GM18867 (cell line): ENCODE results near the gene COLEC11.
"Not testable (repeated sequence)": the region's sequence is repeated elsewhere in the genome, so short reads cannot be mapped to it uniquely, and the experiment has no call there.

Source experiments
- ATAC-seq: cut with Tn5 transposase; IDR thresholded peaks from one replicate; pipeline ENCODE4 v1.9.1; 2021; ENCODE audit warnings: mild to moderate bottlenecking, moderate library complexity; ENCODE audit not compliant: unreplicated experiment

Gene COLEC11

GRCh38 chr2:3604991-3605961, 10.4 kb downstream of the COLEC11 start:
- peak; percentile 29 for ATAC-seq

DNA sequence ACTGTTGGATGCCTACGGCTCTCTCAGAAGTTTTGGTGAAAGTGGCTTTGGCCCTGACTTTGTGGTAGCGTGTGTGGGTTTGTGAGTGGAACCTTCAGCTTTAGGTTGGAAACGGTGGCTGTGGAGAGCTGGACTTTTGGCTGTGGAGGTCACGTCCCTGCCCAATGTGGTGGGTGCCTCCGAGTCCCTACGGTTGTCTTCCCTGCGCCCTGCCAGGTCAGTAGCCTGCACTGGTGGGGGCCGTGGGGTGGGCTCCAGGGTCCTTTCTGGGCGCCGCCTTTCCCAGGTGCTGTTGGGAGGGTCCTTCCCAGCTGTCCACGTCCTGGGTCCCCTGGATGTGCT, 11.1 kb downstream of the COLEC11 start:
- no peak for ATAC-seq

DNA sequence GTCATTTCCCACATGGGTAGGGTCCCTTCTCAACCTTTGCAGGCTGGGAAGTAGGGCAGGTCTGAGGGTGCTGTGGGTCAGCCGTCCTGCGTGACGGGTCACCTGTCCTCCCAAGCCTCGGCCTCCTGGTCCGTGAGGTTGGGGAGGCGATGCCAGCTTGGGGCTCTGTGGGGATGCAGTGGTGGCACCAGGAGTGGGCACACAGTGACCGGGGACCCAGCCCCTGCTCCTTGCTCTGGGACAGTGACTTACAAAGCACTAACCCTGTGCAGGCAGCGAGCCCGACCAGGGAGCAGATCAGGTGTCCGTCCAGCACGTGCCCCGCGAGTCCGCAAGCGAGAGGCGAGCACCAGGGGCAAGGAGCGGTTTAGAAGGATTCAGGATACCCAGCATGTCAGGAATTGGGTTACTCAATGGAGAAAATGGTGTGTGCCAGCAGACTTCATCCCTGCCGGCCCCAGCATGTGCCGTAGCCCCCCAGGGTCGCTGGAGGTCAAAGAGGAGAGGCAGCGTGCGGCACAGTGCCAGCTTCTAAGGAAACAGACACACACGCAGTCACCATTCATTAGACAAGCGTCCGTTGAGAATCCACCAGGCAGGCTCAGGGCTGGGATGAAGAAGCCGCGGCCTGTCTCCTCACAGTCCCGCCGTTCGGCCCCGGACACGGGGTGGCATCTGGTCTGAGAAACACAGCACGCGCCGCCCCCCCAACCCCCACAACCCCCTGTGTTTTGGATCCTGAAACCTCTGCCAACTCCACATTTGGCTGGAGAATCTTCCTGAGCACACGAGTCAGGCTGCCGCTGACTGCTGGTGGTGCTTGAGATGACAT, 11.7 kb downstream of the COLEC11 start:
- ATAC-seq: no peak

DNA sequence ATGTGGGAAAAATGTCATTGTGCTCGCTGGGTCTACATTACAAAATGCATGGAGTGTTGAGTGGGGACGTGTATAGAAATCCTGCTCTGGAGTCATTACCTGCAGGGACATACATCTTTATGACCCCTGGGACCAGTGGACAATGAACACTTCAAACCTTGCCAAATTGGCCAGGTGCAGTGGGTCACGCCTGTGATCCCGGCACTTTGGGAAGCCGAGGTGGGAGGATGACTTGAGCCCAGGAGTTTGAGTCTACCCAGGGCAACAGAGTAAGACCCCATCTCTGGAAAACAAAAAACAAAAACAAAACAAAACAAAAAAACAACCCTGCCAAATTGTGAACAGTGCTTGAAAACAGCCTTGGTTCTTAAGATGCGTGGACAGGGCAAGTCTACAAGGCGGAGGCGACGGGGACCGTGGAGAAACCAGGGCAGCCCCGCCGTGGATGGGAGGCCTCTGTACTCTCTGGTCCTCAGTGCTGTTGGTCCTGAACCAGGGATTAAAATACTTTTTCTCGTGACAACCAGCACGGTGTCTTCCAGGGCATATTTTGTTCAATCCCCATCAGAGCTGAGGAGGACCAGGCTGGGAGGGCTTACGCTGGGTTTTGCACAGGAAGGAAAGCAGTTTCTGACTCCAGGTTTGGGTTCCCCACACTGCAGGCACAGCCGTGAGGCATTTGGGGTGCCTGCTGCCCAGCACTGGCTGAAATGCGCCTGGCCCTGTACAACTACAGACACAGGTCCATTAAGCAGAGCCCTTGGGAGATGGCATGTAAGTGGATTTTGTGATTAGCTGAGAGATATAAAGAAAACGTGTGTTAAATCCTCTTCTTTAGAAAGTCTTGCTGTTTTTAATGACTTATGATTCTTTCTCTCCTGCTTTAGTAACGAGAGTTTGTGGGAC, 13.7 kb downstream of the COLEC11 start:
- ATAC-seq: no peak

GRCh38 chr2:3609279-3609673, 14.4 kb downstream of the COLEC11 start:
- ATAC-seq: peak; percentile 71

DNA sequence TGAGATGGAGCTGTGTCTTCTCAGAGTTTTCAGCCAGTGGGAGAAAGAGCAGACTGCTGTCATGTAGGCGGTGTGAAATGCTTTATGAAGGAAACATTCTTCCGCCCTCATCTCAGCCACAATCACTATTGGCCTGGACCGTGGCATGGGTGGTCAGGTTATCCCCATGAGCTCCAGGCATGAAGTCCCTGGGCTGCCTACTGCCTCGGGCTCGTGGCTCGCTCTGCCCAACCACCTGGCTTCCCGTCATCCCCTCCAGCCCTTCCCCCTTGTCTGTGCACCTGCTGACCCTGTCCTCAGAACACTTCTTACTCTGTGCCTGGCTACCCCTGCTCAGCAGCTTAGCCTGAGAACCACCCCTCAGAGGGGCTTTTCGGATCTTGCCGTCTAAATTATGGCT, 15.5 kb downstream of the COLEC11 start:
- ATAC-seq: no peak

GRCh38 chr2:3610881-3611505, 16.1 kb downstream of the COLEC11 start:
- ATAC-seq: no peak

- no peak for ATAC-seq
These were observed 16.7 kb downstream of the COLEC11 start for GRCh38 chr2:3611589-3611988.

GRCh38 chr2:3612639-3613523, 18.0 kb downstream of the COLEC11 start:
- no peak for ATAC-seq

DNA sequence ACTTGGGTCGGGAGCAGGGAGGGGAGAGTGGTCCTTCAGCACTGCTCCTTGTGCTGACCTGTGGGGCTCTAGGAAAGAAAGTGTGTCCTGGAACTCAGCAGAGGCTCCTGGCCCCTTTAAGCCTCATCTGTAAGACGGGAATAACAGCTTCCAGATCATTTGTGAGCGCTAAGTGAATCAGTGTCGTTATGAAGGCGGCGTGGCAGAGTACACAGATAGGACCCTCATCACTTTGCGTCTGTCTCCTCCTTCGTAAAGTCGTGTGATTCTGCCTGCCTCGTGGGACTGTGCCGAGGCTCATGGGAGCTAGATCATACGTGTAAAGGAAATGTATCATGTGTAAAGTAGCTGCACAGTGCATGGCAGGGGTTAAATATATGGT, 18.6 kb downstream of the COLEC11 start:
- no peak for ATAC-seq

DNA sequence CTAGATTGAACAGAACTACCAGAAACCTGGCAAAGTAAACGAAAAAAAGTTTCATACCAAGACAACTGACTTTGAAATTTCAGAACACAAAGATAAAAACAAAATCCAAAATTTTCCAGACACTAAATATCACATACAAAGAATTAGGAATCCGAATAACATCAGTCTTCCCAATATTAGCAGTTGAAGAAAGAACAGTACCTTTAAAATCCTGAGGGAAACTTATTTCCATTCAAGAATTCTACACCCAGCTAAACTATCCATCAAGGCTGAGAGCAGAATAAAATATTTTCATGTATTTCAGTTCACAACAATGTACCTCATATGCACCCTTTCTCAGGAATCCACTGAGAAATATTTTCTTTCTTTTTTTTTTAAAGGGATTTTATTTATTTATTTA, 19.8 kb downstream of the COLEC11 start:
- ATAC-seq: not testable (repeated sequence)

DNA sequence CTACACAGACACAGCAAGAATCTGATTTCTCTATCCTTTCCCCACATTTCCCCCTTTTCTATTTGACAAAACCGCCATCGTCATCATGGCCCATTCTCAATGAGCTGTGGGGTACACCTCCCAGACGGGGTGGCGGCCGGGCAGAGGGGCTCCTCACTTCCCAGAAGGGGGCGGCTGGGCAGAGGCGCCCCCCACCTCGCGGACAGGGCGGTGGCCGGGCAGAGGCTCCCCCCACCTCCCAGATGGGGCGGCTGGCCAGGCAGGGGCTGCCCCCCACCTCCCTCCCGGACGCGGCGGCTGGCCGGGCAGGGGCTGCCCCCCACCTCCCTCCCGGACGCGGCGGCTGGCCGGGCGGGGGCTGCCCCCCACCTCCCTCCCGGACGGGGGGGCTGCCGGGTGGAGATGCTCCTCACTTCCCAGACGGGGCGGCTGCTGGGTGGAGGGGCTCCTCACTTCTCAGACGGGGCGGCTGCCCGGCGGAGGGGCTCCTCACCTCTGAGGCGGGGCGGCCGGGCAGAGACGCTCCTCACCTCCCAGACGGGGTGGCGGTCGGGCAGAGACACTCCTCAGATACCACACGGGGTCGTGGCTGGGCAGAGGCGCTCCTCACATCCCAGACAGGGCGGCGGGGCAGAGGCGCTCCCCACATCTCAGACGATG, 20.8 kb downstream of the COLEC11 start:
- not testable (repeated sequence) for ATAC-seq

- ATAC-seq: not testable (repeated sequence)
These were observed 21.7 kb downstream of the COLEC11 start for GRCh38 chr2:3616435-3617197.

DNA sequence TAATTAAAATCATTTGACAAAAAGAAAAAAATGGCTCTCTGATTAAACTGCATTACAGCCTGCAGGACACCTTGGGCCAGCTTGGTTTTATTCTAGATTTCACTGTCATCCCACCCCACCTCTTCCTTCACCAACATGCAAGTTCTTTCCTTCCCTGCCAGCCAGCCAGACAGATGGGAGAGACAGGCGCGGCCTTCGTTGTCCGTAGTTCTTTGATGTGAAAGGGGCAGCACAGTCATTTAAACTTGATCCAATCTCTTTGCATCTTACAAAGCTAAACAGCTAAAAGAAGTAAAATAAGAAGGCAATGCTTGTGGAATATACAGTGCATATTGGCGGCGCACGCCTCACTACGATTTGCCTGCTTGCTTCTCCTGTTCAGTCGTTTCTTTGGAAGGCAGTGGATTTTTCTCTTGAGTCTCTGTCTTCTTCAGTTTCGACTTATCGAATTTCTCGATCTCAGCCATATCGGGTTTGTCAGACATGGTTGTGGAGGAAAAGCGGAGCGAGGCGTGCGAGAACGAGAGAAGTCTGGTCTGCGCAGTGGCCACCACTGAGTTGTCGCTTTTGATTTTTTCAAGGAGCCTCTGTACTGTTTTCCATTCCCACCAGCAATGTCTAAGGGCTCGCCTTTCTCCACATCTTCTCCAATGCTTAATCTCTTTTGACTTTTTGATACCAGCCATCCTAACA, 22.4 kb downstream of the COLEC11 start:
- ATAC-seq: no peak

DNA sequence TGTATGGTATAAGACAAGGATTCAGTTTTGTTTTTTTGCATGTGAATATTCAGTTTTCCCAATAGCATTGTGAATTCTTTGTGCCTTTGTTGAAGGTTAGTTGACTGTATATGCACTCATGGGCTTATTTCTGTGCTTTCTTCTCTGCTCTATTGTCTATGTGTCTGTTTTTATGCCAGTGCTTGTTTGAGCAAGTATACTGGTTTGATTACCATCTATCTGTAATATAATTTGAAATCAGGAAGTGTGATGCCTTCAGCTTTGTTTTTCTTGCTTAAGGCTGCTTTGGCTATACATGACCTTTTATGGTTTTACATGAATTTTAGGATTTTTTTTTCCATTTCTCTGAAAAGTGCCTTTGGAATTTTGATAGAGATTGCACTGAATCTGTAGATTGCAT, 23.5 kb downstream of the COLEC11 start:
- no peak for ATAC-seq

DNA sequence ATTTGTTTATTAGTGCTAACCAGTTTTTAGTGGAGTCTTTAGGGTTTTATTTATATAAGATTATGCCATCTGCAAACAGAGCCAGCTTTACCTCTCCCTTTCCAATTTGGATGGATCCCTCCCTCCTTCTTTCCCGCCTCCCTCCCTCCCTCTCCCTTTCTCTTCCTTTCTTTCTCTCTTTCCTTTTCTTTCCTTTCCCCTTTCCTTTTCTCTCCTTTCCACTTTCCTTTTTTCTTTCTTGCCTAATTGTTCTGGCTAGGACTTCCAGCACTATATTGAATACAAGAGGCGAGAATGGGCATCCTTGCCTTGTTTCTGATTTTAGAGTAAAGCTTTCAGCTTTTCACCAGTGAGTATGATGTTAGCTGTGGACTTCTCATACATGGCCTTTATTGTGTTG, 24.1 kb downstream of the COLEC11 start:
- ATAC-seq: no peak

DNA sequence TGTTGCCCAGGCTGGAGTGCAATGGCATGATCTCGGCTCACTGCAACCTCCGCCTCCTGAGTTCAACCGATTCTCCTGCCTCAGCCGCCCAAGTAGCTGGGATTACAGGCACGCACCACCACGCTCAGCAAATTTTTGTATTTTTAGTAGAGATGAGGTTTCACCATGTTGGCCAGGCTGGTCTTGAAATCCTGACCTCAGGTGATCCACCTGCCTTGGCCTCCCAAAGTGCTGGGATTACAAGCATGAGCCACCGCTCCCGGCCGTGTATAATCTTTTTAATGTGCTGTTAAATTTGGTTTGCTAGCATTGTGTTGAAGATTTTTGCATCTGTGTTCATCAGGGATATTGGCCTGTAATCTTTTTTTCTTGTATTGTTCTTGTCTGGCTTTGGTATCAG, 24.7 kb downstream of the COLEC11 start:
- not testable (repeated sequence) for ATAC-seq

- no peak for ATAC-seq
These were observed 25.9 kb downstream of the COLEC11 start for GRCh38 chr2:3620834-3621233.
